Loucy (cell line): ENCODE data around the gene TMEM94.
A peak's percentile ranks its signal among the peaks of the same experiment; 100 is the strongest.

Experiments
- H2AFZ ChIP-seq: fragments of 200-600 bp; sonication (generic); 2 replicates; pipeline ENCODE4 v1.6.0; 2016; ENCODE audit warnings: antibody characterized with exemption, mild to moderate bottlenecking, low read length, moderate library complexity
- H3F3A ChIP-seq: fragments of 200-600 bp; 2 replicates; pipeline ENCODE4 v1.6.0; 2016; ENCODE audit warnings: antibody characterized with exemption, low read depth, mild to moderate bottlenecking
- H3K27me3 ChIP-seq: fragments of 200-600 bp; sonication (generic); 2 replicates; pipeline ENCODE4 v1.6.1; 2014; ENCODE audit warnings: low read length, mild to moderate bottlenecking; ENCODE audit not compliant: insufficient read depth, poor library complexity, severe bottlenecking
- H3K36me3 ChIP-seq: fragments of 200-600 bp; sonication (generic); 2 replicates; pipeline ENCODE4 v1.6.1; 2016; ENCODE audit warnings: low read length; ENCODE audit not compliant: insufficient read depth
- H3K4me1 ChIP-seq: fragments of 200-600 bp; sonication (generic); 2 replicates; pipeline ENCODE4 v1.5.1; 2014; ENCODE audit warnings: low read length, mild to moderate bottlenecking; ENCODE audit not compliant: insufficient read depth, poor library complexity, severe bottlenecking
- H3K4me2 ChIP-seq: fragments of 200-600 bp; sonication (generic); 2 replicates; pipeline ENCODE4 v1.6.0; 2014; ENCODE audit warnings: antibody characterized with exemption, low read length, low read depth, mild to moderate bottlenecking; ENCODE audit not compliant: poor library complexity, severe bottlenecking
- H3K4me3 ChIP-seq: fragments of 200-600 bp; sonication (generic); 2 replicates; pipeline ENCODE4 v1.5.1; 2014; ENCODE audit warnings: low read length, mild to moderate bottlenecking, mixed read lengths; ENCODE audit not compliant: poor library complexity, severe bottlenecking
- H3K79me2 ChIP-seq: fragments of 200-600 bp; sonication (generic); 2 replicates; pipeline ENCODE4 v1.6.1; 2014; ENCODE audit warnings: low read length; ENCODE audit not compliant: insufficient read depth
- H3K9ac ChIP-seq: fragments of 200-600 bp; sonication (generic); 2 replicates; pipeline ENCODE4 v1.6.0; 2014; ENCODE audit warnings: mild to moderate bottlenecking, low read depth, low read length, moderate library complexity; ENCODE audit not compliant: poor library complexity, severe bottlenecking
- H3K9me2 ChIP-seq: fragments of 200-600 bp; sonication (generic); replicated peaks from 2 replicates; pipeline ENCODE4 v1.6.1; 2016; ENCODE audit warnings: low read depth, low read length, mixed read lengths
- H3K9me3 ChIP-seq: fragments of 200-600 bp; sonication (generic); 2 replicates; pipeline ENCODE4 v1.6.1; 2014; ENCODE audit warnings: mild to moderate bottlenecking, antibody characterized with exemption, low read length, low read depth; ENCODE audit not compliant: insufficient read depth
- H4K20me1 ChIP-seq: fragments of 200-600 bp; sonication (generic); 2 replicates; pipeline ENCODE4 v1.6.0; 2014; ENCODE audit warnings: antibody characterized with exemption, low read length, mild to moderate bottlenecking; ENCODE audit not compliant: insufficient read depth, poor library complexity, severe bottlenecking
- CTCF ChIP-seq: fragments of 200-600 bp; sonication (generic); conservative IDR thresholded peaks from 2 replicates; pipeline ENCODE4 v1.5.1; 2014; ENCODE audit warnings: mild to moderate bottlenecking, antibody characterized with exemption, low read length
- EZH2phosphoT487 ChIP-seq: fragments of 200-600 bp; IDR thresholded peaks from 2 replicates; pipeline ENCODE4 v1.6.1; 2018; ENCODE audit warnings: antibody characterized with exemption, mild to moderate bottlenecking, moderate library complexity, borderline replicate concordance

The TMEM94 gene

GRCh38 chr17:75411328-75412067, 44.9 kb upstream of the TMEM94 start:
- Histone ChIP-seq H4K20me1 (no peaks in the 10 kb centered on the region), H3K9me3 (no peaks in the 10 kb centered on the region), H2AFZ (peak overlapping the region; percentile 88; the same call in 1 of the 2 replicates), H3K27me3 (no peaks in the 10 kb centered on the region), H3K9me2 (no peaks in the 10 kb centered on the region), H3K4me2 (peak overlapping the region; percentile 70), H3K79me2 (no peaks in the 10 kb centered on the region), H3K4me3 (peak overlapping the region; percentile 58), H3K4me1 (peaks cover 12% of the 10 kb centered on the region), H3F3A (no peaks in the 10 kb centered on the region), H3K9ac (peak overlapping the region; percentile 46), H3K36me3 (no peaks in the 10 kb centered on the region)
- TF ChIP-seq EZH2phosphoT487, result no peak
- TF ChIP-seq CTCF, result no peak

- H3K4me2 ChIP-seq, result peak overlapping the region; percentile 70
- H3K4me1 ChIP-seq, result peaks cover 9% of the 10 kb centered on the region
- H3K9ac ChIP-seq, result peak overlapping the region; percentile 53
- H3K27me3 ChIP-seq, result no peaks in the 10 kb centered on the region
- H3K79me2 ChIP-seq, result no peaks in the 10 kb centered on the region
- H4K20me1 ChIP-seq, result no peaks in the 10 kb centered on the region
- no peaks in the 10 kb centered on the region for H3K36me3 ChIP-seq
- peak overlapping the region; percentile 58 for H3K4me3 ChIP-seq
- TF ChIP-seq CTCF (peak; percentile 89), EZH2phosphoT487 (no peak)
- no peaks in the 10 kb centered on the region for H3F3A ChIP-seq
- H3K9me3 ChIP-seq, result no peaks in the 10 kb centered on the region
- no peaks in the 10 kb centered on the region for H3K9me2 ChIP-seq
- peak overlapping the region; percentile 88 for H2AFZ ChIP-seq
Measured at GRCh38 chr17:75412455-75413317, 43.7 kb upstream of the TMEM94 start.

- H4K20me1 ChIP-seq, result no peaks in the 10 kb centered on the region
- no peaks in the 10 kb centered on the region for H3F3A ChIP-seq
- H2AFZ ChIP-seq, result no peak overlapping the region
- H3K9ac ChIP-seq, result no peak overlapping the region
- H3K79me2 ChIP-seq, result no peaks in the 10 kb centered on the region
- no peaks in the 10 kb centered on the region for H3K9me2 ChIP-seq
- H3K27me3 ChIP-seq, result no peaks in the 10 kb centered on the region
- peaks cover 9% of the 10 kb centered on the region for H3K4me1 ChIP-seq
- no peak overlapping the region for H3K4me2 ChIP-seq
- H3K36me3 ChIP-seq, result no peaks in the 10 kb centered on the region
- no peak overlapping the region for H3K4me3 ChIP-seq
- no peak for TF ChIP-seq CTCF
- no peak for TF ChIP-seq EZH2phosphoT487
- H3K9me3 ChIP-seq, result no peaks in the 10 kb centered on the region
Measured at GRCh38 chr17:75414488-75414887, 41.9 kb upstream of the TMEM94 start.
